IMR-90 (cell line): ENCODE measurements around the gene H2BK1.

Experiments used
- MAFK ChIP-seq: IDR thresholded peaks from 2 replicates; pipeline ENCODE4 v1.6.1; 2012; ENCODE audit warnings: low read depth, low read length, improper control_type of control experiment
- MAZ ChIP-seq: IDR thresholded peaks from 2 replicates; pipeline ENCODE4 v1.6.1; 2012; ENCODE audit warnings: low read depth, mild to moderate bottlenecking, low read length, improper control_type of control experiment, moderate library complexity, borderline replicate concordance
- NFE2L2 ChIP-seq: fragments of 150-350 bp; IDR thresholded peaks from 2 replicates; pipeline ENCODE4 v1.6.1; 2016; ENCODE audit warnings: low read depth, mild to moderate bottlenecking, low read length
- POLR2A ChIP-seq: IDR thresholded peaks from 2 replicates; pipeline ENCODE4 v1.6.1; 2012; ENCODE audit warnings: mild to moderate bottlenecking, low read depth, low read length
- RAD21 ChIP-seq: IDR thresholded peaks from 2 replicates; pipeline ENCODE4 v1.6.1; 2012; ENCODE audit warnings: low read length, improper control_type of control experiment
- RCOR1 ChIP-seq: IDR thresholded peaks from 2 replicates; pipeline ENCODE4 v1.6.1; 2012; ENCODE audit warnings: mild to moderate bottlenecking, low read length, improper control_type of control experiment; ENCODE audit not compliant: insufficient replicate concordance
- RFX5 ChIP-seq: IDR thresholded peaks from 2 replicates; pipeline ENCODE4 v1.8.0; 2012; ENCODE audit warnings: low read depth, mild to moderate bottlenecking, low read length, moderate library complexity
- SMC3 ChIP-seq: fragments of 150-350 bp; IDR thresholded peaks from 2 replicates; pipeline ENCODE4 v1.6.1; 2016; ENCODE audit warnings: low read depth, mild to moderate bottlenecking, antibody characterized with exemption, low read length, moderate library complexity
- TF ChIP-seq, protein P1 (sequence below): conservative IDR thresholded peaks from 2 replicates; pipeline ENCODE4 v1.5.1; 2012; ENCODE audit warnings: mild to moderate bottlenecking, low read depth, low read length, improper control_type of control experiment

DNA sequence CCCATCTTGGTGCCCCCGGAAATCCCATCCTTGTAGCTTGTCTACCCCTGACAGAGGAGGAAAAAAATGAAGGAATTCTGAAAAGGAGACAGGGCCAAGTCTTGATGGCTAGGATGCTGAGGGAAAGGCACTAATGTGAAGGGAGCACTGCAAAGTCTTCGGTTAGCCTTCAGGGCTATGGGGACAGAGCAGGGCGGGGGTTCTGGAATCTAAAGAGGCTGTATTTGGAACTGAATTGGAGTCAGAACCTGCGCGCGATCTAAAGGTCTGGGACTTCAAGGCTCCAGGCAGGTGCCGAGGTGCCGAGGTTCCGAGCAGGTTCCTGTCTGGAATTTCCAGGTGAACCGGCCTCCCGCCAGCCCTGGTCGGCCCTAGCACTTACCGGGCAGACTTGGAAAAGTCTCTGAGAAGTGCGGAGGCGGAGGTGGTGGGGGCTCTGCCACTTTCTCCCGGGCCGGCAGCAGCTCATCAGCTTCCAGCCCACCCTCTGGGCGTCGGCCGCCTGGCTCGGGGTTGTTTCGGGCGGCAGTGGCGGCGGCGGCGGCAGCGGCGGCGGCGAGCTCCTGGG, 43.6 kb downstream of the H2BK1 start:
- no peak for TF ChIP-seq RFX5
- TF ChIP-seq, protein P1, sequence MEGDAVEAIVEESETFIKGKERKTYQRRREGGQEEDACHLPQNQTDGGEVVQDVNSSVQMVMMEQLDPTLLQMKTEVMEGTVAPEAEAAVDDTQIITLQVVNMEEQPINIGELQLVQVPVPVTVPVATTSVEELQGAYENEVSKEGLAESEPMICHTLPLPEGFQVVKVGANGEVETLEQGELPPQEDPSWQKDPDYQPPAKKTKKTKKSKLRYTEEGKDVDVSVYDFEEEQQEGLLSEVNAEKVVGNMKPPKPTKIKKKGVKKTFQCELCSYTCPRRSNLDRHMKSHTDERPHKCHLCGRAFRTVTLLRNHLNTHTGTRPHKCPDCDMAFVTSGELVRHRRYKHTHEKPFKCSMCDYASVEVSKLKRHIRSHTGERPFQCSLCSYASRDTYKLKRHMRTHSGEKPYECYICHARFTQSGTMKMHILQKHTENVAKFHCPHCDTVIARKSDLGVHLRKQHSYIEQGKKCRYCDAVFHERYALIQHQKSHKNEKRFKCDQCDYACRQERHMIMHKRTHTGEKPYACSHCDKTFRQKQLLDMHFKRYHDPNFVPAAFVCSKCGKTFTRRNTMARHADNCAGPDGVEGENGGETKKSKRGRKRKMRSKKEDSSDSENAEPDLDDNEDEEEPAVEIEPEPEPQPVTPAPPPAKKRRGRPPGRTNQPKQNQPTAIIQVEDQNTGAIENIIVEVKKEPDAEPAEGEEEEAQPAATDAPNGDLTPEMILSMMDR: no peak
- no peak for TF ChIP-seq SMC3
- TF ChIP-seq POLR2A: no peak
- no peak for TF ChIP-seq MAZ
- no peak for TF ChIP-seq NFE2L2
- TF ChIP-seq RCOR1: no peak
- TF ChIP-seq RAD21: no peak
- TF ChIP-seq MAFK: no peak
